Adipocyte (in vitro differentiated cells): ENCODE results near the gene EBF3.

Experiments
- DNase-seq: peaks from one replicate; pipeline ENCODE4 v3.0.0-alpha.2; 2015; ENCODE audit warnings: low read depth
- H3K27me3 ChIP-seq: replicated peaks from 2 replicates; pipeline ENCODE4 v1.7.0; 2013; ENCODE audit warnings: mild to moderate bottlenecking, low read length, moderate library complexity; ENCODE audit not compliant: control insufficient read depth, insufficient read depth
- H3K36me3 ChIP-seq: 2 replicates; pipeline ENCODE4 v1.7.0; 2013; ENCODE audit warnings: low read length, mild to moderate bottlenecking, moderate library complexity; ENCODE audit not compliant: control insufficient read depth, insufficient read depth, severe bottlenecking
- H3K4me1 ChIP-seq: 2 replicates; pipeline ENCODE4 v1.7.0; 2013; ENCODE audit warnings: mild to moderate bottlenecking, low read length, moderate library complexity; ENCODE audit not compliant: control insufficient read depth, insufficient read depth
- H3K4me3 ChIP-seq: 2 replicates; pipeline ENCODE4 v1.7.0; 2013; ENCODE audit warnings: mild to moderate bottlenecking, low read length, moderate library complexity
- H3K9ac ChIP-seq: 2 replicates; pipeline ENCODE4 v1.7.0; 2013; ENCODE audit warnings: mild to moderate bottlenecking, low read length, moderate library complexity
- H3K9me3 ChIP-seq: 2 replicates; pipeline ENCODE4 v1.7.0; 2013; ENCODE audit warnings: mild to moderate bottlenecking, low read length, moderate library complexity; ENCODE audit not compliant: control insufficient read depth

EBF3 gene

GRCh38 chr10:129949891-129950291 lies 14.2 kb downstream of the EBF3 start:
- H3K9ac ChIP-seq: peak overlapping the region; percentile 81
- peaks cover 78% of the 10 kb centered on the region for H3K4me1 ChIP-seq
- no peaks in the 10 kb centered on the region for H3K9me3 ChIP-seq
- H3K27me3 ChIP-seq: no peaks in the 10 kb centered on the region
- H3K4me3 ChIP-seq: peak overlapping the region; percentile 68
- H3K36me3 ChIP-seq: no peaks in the 10 kb centered on the region
- DNase-seq: peak; percentile 77

- no peak for DNase-seq
- no peaks in the 10 kb centered on the region for H3K9me3 ChIP-seq
- peak overlapping the region; percentile 37 for H3K4me3 ChIP-seq
- no peaks in the 10 kb centered on the region for H3K27me3 ChIP-seq
- peaks cover 77% of the 10 kb centered on the region for H3K4me1 ChIP-seq
- H3K9ac ChIP-seq: peak overlapping the region; percentile 66
- H3K36me3 ChIP-seq: no peaks in the 10 kb centered on the region
Measured at GRCh38 chr10:129949411-129949810, 14.7 kb downstream of the EBF3 start.

GRCh38 chr10:129946859-129947258 lies 17.2 kb downstream of the EBF3 start:
- no peaks in the 10 kb centered on the region for H3K27me3 ChIP-seq
- H3K4me1 ChIP-seq: peaks cover 74% of the 10 kb centered on the region
- H3K36me3 ChIP-seq: no peaks in the 10 kb centered on the region
- DNase-seq: no peak
- peak overlapping the region; percentile 72 for H3K4me3 ChIP-seq
- H3K9ac ChIP-seq: peak overlapping the region; percentile 73
- H3K9me3 ChIP-seq: no peaks in the 10 kb centered on the region

GRCh38 chr10:129945941-129946760 lies 17.9 kb downstream of the EBF3 start:
- H3K9ac ChIP-seq: peak overlapping the region; percentile 73
- H3K27me3 ChIP-seq: no peaks in the 10 kb centered on the region
- no peak for DNase-seq
- no peaks in the 10 kb centered on the region for H3K9me3 ChIP-seq
- H3K4me1 ChIP-seq: peaks cover 67% of the 10 kb centered on the region
- peak overlapping the region; percentile 72 for H3K4me3 ChIP-seq
- H3K36me3 ChIP-seq: no peaks in the 10 kb centered on the region

- Histone ChIP-seq H3K9ac (peak overlapping the region; percentile 73), H3K9me3 (no peaks in the 10 kb centered on the region), H3K36me3 (no peaks in the 10 kb centered on the region), H3K4me3 (peak overlapping the region; percentile 72), H3K4me1 (peaks cover 61% of the 10 kb centered on the region), H3K27me3 (no peaks in the 10 kb centered on the region)
- DNase-seq: no peak
Measured at GRCh38 chr10:129945526-129945925, 18.5 kb downstream of the EBF3 start.

GRCh38 chr10:129945064-129945463 lies 19.0 kb downstream of the EBF3 start:
- H3K27me3 ChIP-seq: no peaks in the 10 kb centered on the region
- DNase-seq: no peak
- peak overlapping the region; percentile 72 for H3K4me3 ChIP-seq
- H3K9me3 ChIP-seq: no peaks in the 10 kb centered on the region
- no peaks in the 10 kb centered on the region for H3K36me3 ChIP-seq
- H3K4me1 ChIP-seq: peaks cover 56% of the 10 kb centered on the region
- H3K9ac ChIP-seq: peak overlapping the region; percentile 73

GRCh38 chr10:129944456-129944855 lies 19.6 kb downstream of the EBF3 start:
- DNase-seq: no peak
- H3K9ac ChIP-seq: peak overlapping the region; percentile 29
- no peaks in the 10 kb centered on the region for H3K27me3 ChIP-seq
- H3K4me1 ChIP-seq: peaks cover 54% of the 10 kb centered on the region
- no peaks in the 10 kb centered on the region for H3K36me3 ChIP-seq
- no peak overlapping the region for H3K4me3 ChIP-seq
- no peaks in the 10 kb centered on the region for H3K9me3 ChIP-seq

- no peaks in the 10 kb centered on the region for H3K36me3 ChIP-seq
- peak overlapping the region; percentile 26 for H3K9ac ChIP-seq
- H3K4me1 ChIP-seq: peaks cover 56% of the 10 kb centered on the region
- no peak overlapping the region for H3K4me3 ChIP-seq
- H3K27me3 ChIP-seq: no peaks in the 10 kb centered on the region
- H3K9me3 ChIP-seq: no peaks in the 10 kb centered on the region
- no peak for DNase-seq
Measured at GRCh38 chr10:129942936-129943715, 20.9 kb downstream of the EBF3 start.

GRCh38 chr10:129942391-129942790 lies 21.7 kb downstream of the EBF3 start:
- DNase-seq: no peak
- Histone ChIP-seq H3K4me1 (peaks cover 56% of the 10 kb centered on the region), H3K9ac (peak overlapping the region; percentile 14), H3K36me3 (no peaks in the 10 kb centered on the region), H3K4me3 (no peak overlapping the region), H3K27me3 (no peaks in the 10 kb centered on the region), H3K9me3 (no peaks in the 10 kb centered on the region)

- H3K4me1 ChIP-seq: peaks cover 52% of the 10 kb centered on the region
- no peak for DNase-seq
- H3K27me3 ChIP-seq: no peaks in the 10 kb centered on the region
- no peaks in the 10 kb centered on the region for H3K36me3 ChIP-seq
- H3K9ac ChIP-seq: peak overlapping the region; percentile 14
- no peaks in the 10 kb centered on the region for H3K9me3 ChIP-seq
- no peak overlapping the region for H3K4me3 ChIP-seq
Measured at GRCh38 chr10:129942019-129942277, 22.1 kb downstream of the EBF3 start.

GRCh38 chr10:129941199-129942018 lies 22.7 kb downstream of the EBF3 start:
- H3K9ac ChIP-seq: no peak overlapping the region
- H3K4me1 ChIP-seq: peaks cover 47% of the 10 kb centered on the region
- no peak overlapping the region for H3K4me3 ChIP-seq
- H3K9me3 ChIP-seq: no peaks in the 10 kb centered on the region
- H3K36me3 ChIP-seq: no peaks in the 10 kb centered on the region
- no peak for DNase-seq
- H3K27me3 ChIP-seq: no peaks in the 10 kb centered on the region
